Transverse colon (tissue), 4 donors: Measurements from ENCODE around the gene TAOK3. TPM values are rescaled to one million over a fixed set of nuclear protein-coding genes. Genes with fewer than 3 reads are reported as not detected.
"Not testable (repeated sequence)": the region's sequence is repeated elsewhere in the genome, so short reads cannot be mapped to it uniquely, and the experiment has no call there.

ENCODE experiments used
- DNase-seq: peaks from one replicate; pipeline ENCODE4 v3.0.0-alpha.2; 2019
- H3K27ac ChIP-seq, 4 donors: fragments of 200-600 bp; sonication (generic); 2 replicates each; pipeline ENCODE4 v1.5.1; 2016 to 2018; ENCODE audit warnings: inconsistent platforms in 4 of 4
- H3K27me3 ChIP-seq: fragments of 200-600 bp; sonication (generic); 2 replicates; pipeline ENCODE4 v1.5.1; 2017; ENCODE audit warnings: inconsistent platforms
- H3K36me3 ChIP-seq, 4 donors: fragments of 200-600 bp; sonication (generic); 2 replicates each; pipeline ENCODE4 v1.5.1; 2017 to 2019; ENCODE audit warnings: inconsistent platforms in 4 of 4
- H3K4me1 ChIP-seq, 4 donors: fragments of 200-600 bp; sonication (generic); 2 replicates each; pipeline ENCODE4 v1.5.1; 2017 to 2020; ENCODE audit warnings: inconsistent platforms in 4 of 4
- H3K4me3 ChIP-seq, 4 donors: fragments of 200-600 bp; sonication (generic); 1 replicate in 1 of 4; 2 replicates in 3 of 4; pipeline versions ENCODE4 v1.5.1 to v1.6.1; 2017 to 2019; ENCODE audit warnings: inconsistent platforms in 4 of 4
- H3K9me3 ChIP-seq, 2 donors: fragments of 200-600 bp; sonication (generic); 2 replicates each; pipeline ENCODE4 v1.5.1; 2017 to 2019; ENCODE audit warnings: inconsistent platforms in 2 of 2
- EP300 ChIP-seq: sonication (generic); formaldehyde crosslinking; IDR thresholded peaks from one replicate; pipeline ENCODE4 v1.6.1; 2017; ENCODE audit warnings: antibody characterized with exemption, low read depth
- POLR2A ChIP-seq: fragments of 450-650 bp; IDR thresholded peaks from one replicate; pipeline ENCODE4 v1.6.1; 2016; ENCODE audit warnings: antibody characterized with exemption, mild to moderate bottlenecking, moderate library complexity
- POLR2AphosphoS5 ChIP-seq, 3 donors: sonication (generic); formaldehyde crosslinking; IDR thresholded peaks; one replicate each; pipeline ENCODE4 v1.6.1; 2016; ENCODE audit warnings: antibody characterized with exemption in 3 of 3
- whole genome bisulfite sequencing, 2 donors: methylation state at CpG; one replicate each; pipeline ENCODE4 v1.1.5; 2018; ENCODE audit warnings: low coverage in 1 of 2; 5-methylcytosine and 5-hydroxymethylcytosine counted together
- in situ Hi-C, 4 donors: fragments of 200-750 bp; cut with MboI; loops; one replicate each; pipeline versions ENCODE4 v1.15.0 to v1.15.1; 2017; ENCODE audit warnings: low sequenced_read_pairs in 3 of 4, low pct_ligation_motif_present in 1 of 4, low pct_unique_long_range_greater_than_20kb in 1 of 4
- intact Hi-C: fragments of 100-400 bp; cut with DNase I; formaldehyde crosslinking; loops from one replicate; pipeline ENCODE4 v1.15.1; 2023; ENCODE audit warnings: low total_unique reads
- total RNA-seq, 4 donors: library from RNA; depleted of rRNA; stranded (reverse); fragments of >200 nt; gene quantifications; one replicate each; pipeline ENCODE4 v1.1.0, GENCODE V29; 2016
- TF ChIP-seq, protein P1 (sequence below), 5 experiments: fragments of 200-600 bp in 3 of 5; fragments of 450-650 bp in 2 of 5; sonication (generic) in 3 of 5; IDR thresholded peaks; 1 replicate in 2 of 5; 2 replicates in 3 of 5; pipeline ENCODE4 v1.5.1; 2016 to 2017; ENCODE audit warnings: antibody characterized with exemption in 5 of 5, inconsistent platforms in 3 of 5, mild to moderate bottlenecking in 2 of 5, moderate library complexity in 1 of 5

The TAOK3 gene
- total RNA-seq, 4 donors from 2014 or later, result 40.4 to 93.2 (median 79.2) TPM

DNA sequence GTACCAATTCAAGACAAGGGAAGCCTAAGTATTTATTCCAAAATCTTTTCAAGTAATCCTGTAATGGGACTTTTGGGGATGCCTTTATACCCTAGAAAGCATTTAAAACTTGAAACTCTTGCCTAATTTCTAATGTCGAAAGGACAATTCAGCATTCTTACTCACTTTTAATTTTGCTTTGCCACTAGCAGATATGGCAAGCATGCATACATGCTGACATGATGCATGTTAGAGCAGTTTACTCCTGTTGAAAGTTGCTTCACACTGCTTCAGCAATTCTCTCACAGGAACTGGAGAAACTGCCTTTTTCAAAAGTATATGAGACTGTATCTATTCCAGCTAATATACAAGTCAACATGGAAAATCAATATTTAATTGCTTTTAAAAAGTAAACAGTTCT, 79.9 kb downstream of the TAOK3 start:
- no peaks in the 10 kb centered on the region for H3K27me3 ChIP-seq
- intact Hi-C loops, result no loop called here
- H3K27ac ChIP-seq, result no peak overlapping the region
- H3K36me3 ChIP-seq, result no peaks in the 10 kb centered on the region
- in situ Hi-C loops, result no loop called here
- TF ChIP-seq POLR2A (no peak), EP300 (no peak), POLR2AphosphoS5 (IDR thresholded peaks at IDR 0.05) (no peak)
- TF ChIP-seq, protein P1, sequence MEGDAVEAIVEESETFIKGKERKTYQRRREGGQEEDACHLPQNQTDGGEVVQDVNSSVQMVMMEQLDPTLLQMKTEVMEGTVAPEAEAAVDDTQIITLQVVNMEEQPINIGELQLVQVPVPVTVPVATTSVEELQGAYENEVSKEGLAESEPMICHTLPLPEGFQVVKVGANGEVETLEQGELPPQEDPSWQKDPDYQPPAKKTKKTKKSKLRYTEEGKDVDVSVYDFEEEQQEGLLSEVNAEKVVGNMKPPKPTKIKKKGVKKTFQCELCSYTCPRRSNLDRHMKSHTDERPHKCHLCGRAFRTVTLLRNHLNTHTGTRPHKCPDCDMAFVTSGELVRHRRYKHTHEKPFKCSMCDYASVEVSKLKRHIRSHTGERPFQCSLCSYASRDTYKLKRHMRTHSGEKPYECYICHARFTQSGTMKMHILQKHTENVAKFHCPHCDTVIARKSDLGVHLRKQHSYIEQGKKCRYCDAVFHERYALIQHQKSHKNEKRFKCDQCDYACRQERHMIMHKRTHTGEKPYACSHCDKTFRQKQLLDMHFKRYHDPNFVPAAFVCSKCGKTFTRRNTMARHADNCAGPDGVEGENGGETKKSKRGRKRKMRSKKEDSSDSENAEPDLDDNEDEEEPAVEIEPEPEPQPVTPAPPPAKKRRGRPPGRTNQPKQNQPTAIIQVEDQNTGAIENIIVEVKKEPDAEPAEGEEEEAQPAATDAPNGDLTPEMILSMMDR (IDR thresholded peaks at IDR 0.05), result no peak
- no peaks in the 10 kb centered on the region for H3K4me1 ChIP-seq
- no peaks in the 10 kb centered on the region for H3K9me3 ChIP-seq
- DNase-seq, result no peak
- H3K4me3 ChIP-seq, result no peak overlapping the region
- WGBS, 2 donors, result 93 to 100% methylated on average over 1 of the region's 1 CpG

DNA sequence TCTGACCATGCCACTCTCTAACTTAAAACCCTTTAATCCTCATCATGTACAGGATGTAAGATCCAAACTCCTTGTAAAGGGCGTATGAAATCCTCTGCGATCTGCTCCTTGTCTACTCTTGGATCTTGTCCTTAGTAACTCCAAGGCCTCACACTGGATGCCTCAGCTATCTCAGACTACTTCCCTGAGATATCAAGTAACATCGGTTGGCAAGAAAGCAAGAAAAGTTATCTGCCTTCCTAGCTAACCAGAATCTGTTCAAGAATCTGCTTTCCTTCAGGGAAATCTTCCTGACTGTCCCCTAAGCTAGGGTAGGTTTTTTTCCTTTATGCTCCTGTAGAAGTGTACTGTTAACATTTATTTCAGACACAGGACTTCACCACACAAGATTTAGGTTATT, 82.6 kb downstream of the TAOK3 start:
- no peak overlapping the region for H3K27ac ChIP-seq
- DNase-seq, result no peak
- no peaks in the 10 kb centered on the region for H3K4me1 ChIP-seq
- TF ChIP-seq POLR2AphosphoS5 (IDR thresholded peaks at IDR 0.05) (no peak), EP300 (no peak)
- H3K9me3 ChIP-seq, result no peaks in the 10 kb centered on the region
- no peaks in the 10 kb centered on the region for H3K36me3 ChIP-seq
- H3K4me3 ChIP-seq, result no peak overlapping the region
- in situ Hi-C loops, result no loop called here
- WGBS, 2 donors, result 73 to 93% methylated on average over 3 of the region's 3 CpGs
- H3K27me3 ChIP-seq, result no peaks in the 10 kb centered on the region
- intact Hi-C loops, result no loop called here

DNA sequence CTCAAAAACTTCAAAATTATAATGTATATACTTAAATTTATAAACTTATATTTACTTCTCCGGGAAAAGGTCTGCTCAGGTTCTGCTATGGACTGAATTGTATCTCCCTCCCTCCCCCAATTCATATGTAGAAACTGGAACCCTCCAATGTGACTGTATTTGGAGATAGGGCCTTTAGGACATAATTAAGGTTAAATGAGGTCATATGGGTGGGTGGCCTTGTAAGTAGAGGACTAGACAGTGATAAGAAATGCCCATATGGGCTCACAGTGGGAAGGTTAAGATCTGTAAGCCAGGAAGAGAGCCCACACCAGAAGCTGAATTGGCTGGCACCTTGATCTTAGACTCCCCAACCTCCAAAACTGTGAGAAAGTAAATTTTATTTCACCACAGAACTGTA, 84.5 kb downstream of the TAOK3 start:
- in situ Hi-C loops (no loop called here), intact Hi-C loops (no loop called here)
- no peaks in the 10 kb centered on the region for H3K27me3 ChIP-seq
- H3K4me3 ChIP-seq, result no peak overlapping the region
- 86 to 89% methylated on average over 1 of the region's 1 CpG for WGBS, 2 donors
- DNase-seq, result no peak
- TF ChIP-seq POLR2A, result no peak
- no peak for TF ChIP-seq EP300
- TF ChIP-seq, protein P1 (IDR thresholded peaks at IDR 0.05), result no peak
- TF ChIP-seq POLR2AphosphoS5 (IDR thresholded peaks at IDR 0.05), result no peak
- H3K9me3 ChIP-seq, result no peaks in the 10 kb centered on the region
- H3K36me3 ChIP-seq, result no peaks in the 10 kb centered on the region
- no peaks in the 10 kb centered on the region for H3K4me1 ChIP-seq
- H3K27ac ChIP-seq, result no peak overlapping the region

DNA sequence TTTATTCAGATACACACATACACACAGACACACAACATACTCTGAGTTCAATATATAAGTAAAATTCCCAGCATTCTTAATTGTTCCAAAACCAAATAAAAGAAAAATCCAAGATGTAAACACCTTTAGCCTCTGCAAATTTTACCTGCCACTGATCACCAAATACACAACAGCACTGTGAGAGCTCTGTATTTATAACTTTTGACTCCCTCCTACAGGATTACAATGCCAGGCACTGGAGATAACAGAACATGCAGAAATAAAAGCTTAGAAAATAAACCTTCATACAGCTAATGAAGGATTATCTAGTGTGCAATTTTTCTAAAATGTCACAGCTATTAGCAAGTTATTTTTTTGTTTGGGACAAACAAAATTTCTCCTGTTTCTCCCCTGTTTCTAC, 85.0 kb downstream of the TAOK3 start:
- Histone ChIP-seq H3K36me3 (no peaks in the 10 kb centered on the region), H3K4me1 (no peaks in the 10 kb centered on the region), H3K27ac (no peak overlapping the region), H3K9me3 (no peaks in the 10 kb centered on the region), H3K27me3 (no peaks in the 10 kb centered on the region), H3K4me3 (no peak overlapping the region)
- TF ChIP-seq EP300, result no peak
- TF ChIP-seq POLR2AphosphoS5 (IDR thresholded peaks at IDR 0.05), result no peak
- TF ChIP-seq, protein P1 (IDR thresholded peaks at IDR 0.05), result no peak
- TF ChIP-seq POLR2A, result no peak
- intact Hi-C loops (no loop called here), in situ Hi-C loops (no loop called here)
- DNase-seq, result no peak

DNA sequence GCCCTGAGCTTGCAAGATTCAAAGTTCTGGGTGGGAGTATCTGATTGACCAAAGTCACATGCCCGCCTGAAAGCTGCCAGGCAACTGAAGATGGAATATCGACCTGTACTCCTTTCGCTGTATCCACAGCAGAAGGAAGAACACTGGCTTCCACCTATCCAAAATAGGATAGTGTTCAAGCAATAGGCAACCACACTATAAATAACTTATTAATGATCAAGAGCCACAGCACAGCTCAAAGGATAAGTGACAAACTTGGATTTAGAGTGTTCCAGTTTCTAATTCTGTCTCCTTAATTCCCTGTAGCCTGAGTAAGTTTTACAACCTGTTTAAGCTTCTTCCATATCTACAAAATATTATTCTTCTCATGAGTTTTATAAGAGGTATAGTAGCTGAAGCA, 89.9 kb downstream of the TAOK3 start:
- TF ChIP-seq POLR2AphosphoS5 (IDR thresholded peaks at IDR 0.05) (no peak), EP300 (no peak), POLR2A (no peak)
- TF ChIP-seq, protein P1 (IDR thresholded peaks at IDR 0.05), result no peak
- intact Hi-C loops (no loop called here), in situ Hi-C loops (no loop called here)
- DNase-seq, result no peak
- H3K36me3 ChIP-seq, result peaks cover 0 to 2% (median 0%) of the 10 kb centered on the region in 4 donors
- no peaks in the 10 kb centered on the region for H3K9me3 ChIP-seq
- H3K4me3 ChIP-seq, result no peak overlapping the region
- no peak overlapping the region for H3K27ac ChIP-seq
- H3K4me1 ChIP-seq, result no peaks in the 10 kb centered on the region
- WGBS, 2 donors, result 96% methylated on average over 3 of the region's 3 CpGs; no CpG with 5 or more reads in 1 of the 2 donors
- H3K27me3 ChIP-seq, result no peaks in the 10 kb centered on the region

DNA sequence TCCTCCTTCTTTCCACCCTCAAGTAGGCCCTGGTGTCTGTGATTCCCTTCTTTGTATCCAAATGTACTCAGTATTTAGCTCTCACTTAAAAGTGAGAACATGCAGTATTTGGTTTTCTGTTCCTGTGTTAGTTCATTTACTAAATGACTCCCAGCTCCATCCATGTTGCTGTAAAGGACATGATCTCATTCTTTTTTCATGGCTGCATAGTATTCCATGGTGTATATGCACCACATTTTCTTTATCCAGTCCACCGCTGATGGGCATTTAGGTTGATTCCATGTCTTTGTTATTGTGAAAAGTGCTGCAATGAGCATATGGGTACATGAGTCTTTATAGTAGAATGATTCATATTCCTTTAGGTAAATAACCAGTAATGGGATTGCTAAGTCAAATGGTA, 94.4 kb downstream of the TAOK3 start:
- H3K27ac ChIP-seq, intact Hi-C loops, H3K4me3 ChIP-seq, DNase-seq, in situ Hi-C loops, H3K4me1 ChIP-seq, H3K9me3 ChIP-seq, H3K27me3 ChIP-seq, H3K36me3 ChIP-seq: not testable (repeated sequence)
- WGBS, 2 donors, result 96 to 100% methylated on average over 1 of the region's 1 CpG
